CD4-positive, alpha-beta T cell (primary cell): Measurements from ENCODE around the gene FRY. TPM values are rescaled to one million over a fixed set of nuclear protein-coding genes. Genes with fewer than 3 reads are reported as not detected.

Source experiments
- ATAC-seq: fragments of 200-7000 bp; cut with Tn5 transposase; one replicate; pipeline ENCODE4 v1.10.0; 2022; ENCODE audit warnings: mild to moderate bottlenecking; ENCODE audit not compliant: poor library complexity
- CTCF ChIA-PET: fragments of 350-600 bp; sonication (Branson Sonifier 250); formaldehyde crosslinking; loops from one replicate; lab custom pipeline; 2021; ENCODE audit warnings: antibody characterized with exemption, inconsistent platforms; lab: Charles Lee
- POLR2A ChIA-PET: fragments of 350-600 bp; sonication (Branson Sonifier 250); formaldehyde crosslinking; loops from one replicate; lab custom pipeline; 2021; ENCODE audit warnings: antibody characterized with exemption, inconsistent platforms; lab: Charles Lee
- DNase-seq, 14 experiments: peaks; one replicate each; pipeline ENCODE4 v3.0.0-alpha.2; 2013 to 2020; ENCODE audit warnings: mixed read lengths in 2 of 14
- H3K27ac ChIP-seq, 2 donors: one replicate each; pipeline versions ENCODE4 v1.5.1 to v1.7.0; 2013; ENCODE audit warnings: low read length in 2 of 2, low read depth in 1 of 2, mild to moderate bottlenecking in 1 of 2
- H3K27me3 ChIP-seq, 2 experiments: 1 replicate in 1 of 2; 2 replicates in 1 of 2; pipeline versions ENCODE4 v1.6.1 to v1.7.0; 2013; ENCODE audit warnings: low read length in 2 of 2, control low read depth in 1 of 2, mild to moderate bottlenecking in 1 of 2, moderate library complexity in 1 of 2; ENCODE audit not compliant: insufficient read depth in 2 of 2, control insufficient read depth in 1 of 2
- H3K36me3 ChIP-seq: one replicate; pipeline ENCODE4 v1.6.1; 2013; ENCODE audit warnings: low read length, control low read depth; ENCODE audit not compliant: insufficient read depth
- H3K4me1 ChIP-seq: one replicate; pipeline ENCODE4 v1.6.1; 2013; ENCODE audit warnings: low read length, control low read depth; ENCODE audit not compliant: insufficient read depth
- H3K4me3 ChIP-seq: one replicate; pipeline ENCODE4 v1.5.1; 2013; ENCODE audit warnings: mild to moderate bottlenecking, low read length, moderate library complexity
- H3K9me3 ChIP-seq, 2 experiments: 1 replicate in 1 of 2; 2 replicates in 1 of 2; pipeline versions ENCODE4 v1.6.1 to v1.7.0; 2013; ENCODE audit warnings: low read length in 2 of 2, mild to moderate bottlenecking in 2 of 2, control low read depth in 1 of 2, moderate library complexity in 1 of 2; ENCODE audit not compliant: control insufficient read depth in 1 of 2, insufficient read depth in 1 of 2
- H3K27ac Mint-ChIP-seq: one replicate; pipeline ENCODE4 v1.8.0; 2020; ENCODE audit warnings: mixed read lengths
- H3K27me3 Mint-ChIP-seq: one replicate; pipeline ENCODE4 v1.8.0; 2021; ENCODE audit warnings: mixed read lengths
- H3K36me3 Mint-ChIP-seq: one replicate; pipeline ENCODE4 v1.8.0; 2021; ENCODE audit warnings: low read depth, mixed read lengths
- H3K4me1 Mint-ChIP-seq: one replicate; pipeline ENCODE4 v1.8.0; 2021; ENCODE audit warnings: low read depth, mixed read lengths
- H3K4me3 Mint-ChIP-seq: one replicate; pipeline ENCODE4 v1.8.0; 2020; ENCODE audit warnings: mild to moderate bottlenecking, mixed read lengths
- H3K9me3 Mint-ChIP-seq: one replicate; pipeline ENCODE4 v1.8.0; 2020; ENCODE audit warnings: mixed read lengths
- CTCF ChIP-seq: fragments of 200-600 bp; IDR thresholded peaks from one replicate; pipeline ENCODE4 v1.8.0; 2022; ENCODE audit warnings: antibody characterized with exemption, mild to moderate bottlenecking
- intact Hi-C, 2 experiments: fragments of 100-400 bp; cut with DNase I in 1 of 2; cut with micrococcal nuclease in 1 of 2; formaldehyde crosslinking; loops; one replicate each; pipeline versions ENCODE4 v1.15.1 to v1.9.0; 2023 to 2025; cut with DNase I, micrococcal nuclease
- total RNA-seq, 174 experiments: library from RNA in 2 of 174; stranded (reverse) in 2 of 174; gene quantifications; one replicate each; pipeline ENCODE4 v1.2.3 and lab custom pipeline; 2021 to 2026

FRY gene
- total RNA-seq, 2 experiments from 2014 or later: 13.7 to 18.4 TPM

- DNase-seq: no peak
- no peaks in the 10 kb centered on the region for H3K4me1 Mint-ChIP-seq
- peaks cover 12% of the 10 kb centered on the region for H3K36me3 ChIP-seq
- H3K4me3 ChIP-seq: no peak overlapping the region
- no peaks in the 10 kb centered on the region for H3K27me3 Mint-ChIP-seq
- H3K9me3 ChIP-seq: no peaks in the 10 kb centered on the region
- peaks cover 56% of the 10 kb centered on the region for H3K36me3 Mint-ChIP-seq
- no peak for ATAC-seq
- no peaks in the 10 kb centered on the region for H3K27me3 ChIP-seq
- H3K4me3 Mint-ChIP-seq: no peak overlapping the region
- no peak overlapping the region for H3K27ac ChIP-seq
- H3K4me1 ChIP-seq: no peaks in the 10 kb centered on the region
- no peaks in the 10 kb centered on the region for H3K9me3 Mint-ChIP-seq
- no peak overlapping the region for H3K27ac Mint-ChIP-seq
- POLR2A ChIA-PET: no interaction called here
- CTCF ChIA-PET: no interaction called here
- TF ChIP-seq CTCF: no peak
- intact Hi-C loops: no loop called here
Measured at GRCh38 chr13:32216281-32216680, 184.7 kb downstream of the FRY start.

GRCh38 chr13:32222046-32222676, 190.6 kb downstream of the FRY start:
- TF ChIP-seq CTCF: no peak
- Histone ChIP-seq H3K27ac (no peak overlapping the region), H3K4me1 (no peaks in the 10 kb centered on the region), H3K36me3 (peaks cover 5% of the 10 kb centered on the region), H3K9me3 (no peaks in the 10 kb centered on the region), H3K4me3 (no peak overlapping the region), H3K27me3 (no peaks in the 10 kb centered on the region)
- no peaks in the 10 kb centered on the region for H3K9me3 Mint-ChIP-seq
- no peak overlapping the region for H3K4me3 Mint-ChIP-seq
- no peaks in the 10 kb centered on the region for H3K4me1 Mint-ChIP-seq
- H3K36me3 Mint-ChIP-seq: peaks cover 55% of the 10 kb centered on the region
- H3K27me3 Mint-ChIP-seq: no peaks in the 10 kb centered on the region
- ATAC-seq: no peak
- DNase-seq: no peak
- intact Hi-C loops: no loop called here
- POLR2A ChIA-PET: no interaction called here
- CTCF ChIA-PET: no interaction called here
- no peak overlapping the region for H3K27ac Mint-ChIP-seq

- peaks cover 5% of the 10 kb centered on the region for H3K36me3 ChIP-seq
- no peak for DNase-seq
- ChIA-PET POLR2A (no interaction called here), CTCF (no interaction called here)
- TF ChIP-seq CTCF: no peak
- H3K9me3 ChIP-seq: no peaks in the 10 kb centered on the region
- no peak overlapping the region for H3K27ac ChIP-seq
- no peaks in the 10 kb centered on the region for H3K4me1 ChIP-seq
- Mint-ChIP-seq H3K4me3 (no peak overlapping the region), H3K4me1 (no peaks in the 10 kb centered on the region), H3K27ac (no peak overlapping the region), H3K36me3 (peaks cover 56% of the 10 kb centered on the region), H3K27me3 (no peaks in the 10 kb centered on the region), H3K9me3 (no peaks in the 10 kb centered on the region)
- intact Hi-C loops: no loop called here
- H3K27me3 ChIP-seq: no peaks in the 10 kb centered on the region
- no peak overlapping the region for H3K4me3 ChIP-seq
- no peak for ATAC-seq
Measured at GRCh38 chr13:32224916-32225315, 193.3 kb downstream of the FRY start.
